ENCODE results near the gene PITX3. TPM values are rescaled to one million over a fixed set of nuclear protein-coding genes. Genes with fewer than 3 reads are reported as not detected.
A peak's percentile ranks its signal among the peaks of the same experiment; 100 is the strongest.

Gene PITX3
- total RNA-seq, 1 experiment from 2014 or later, result 0.81 TPM

- CTCF ChIA-PET, result interaction anchor here (0.9 to 3.2 kb wide), 13 partner anchors 14 to 405 kb away, joined by 3 to 32 read pairs (median 6); partner anchors contain the start of gene NFKB2
- Mint-ChIP-seq H3K27ac (peak overlapping the region; percentile 96), H3K4me3 (peak overlapping the region; percentile 100), H3K9me3 (no peaks in the 10 kb centered on the region), H3K27me3 (ENCODE audit: low read depth) (peaks cover 39% of the 10 kb centered on the region), H3K4me1 (peaks cover 34% of the 10 kb centered on the region), H3K36me3 (no peaks in the 10 kb centered on the region)
- DNase-seq (ENCODE audit: low spot score) (no peak), ATAC-seq (no peak)
- POLR2A ChIA-PET, result interaction anchor here (0.6 to 1.1 kb wide), 4 partner anchors 14 to 1098 kb away, joined by 3 to 8 read pairs (median 6); no protein-coding TSS in a partner anchor
- TF ChIP-seq JAZF1 (CRISPR knock-in tag; IDR thresholded peaks at IDR 0.05) (no peak), ARID4B (CRISPR knock-in tag; IDR thresholded peaks at IDR 0.05; ENCODE audit: borderline replicate concordance) (0 out of 2 replicates have a peak, but pooled peaks have one; percentile 18)
Measured at GRCh38 chr10:102245932-102246251, 4.6 kb upstream of the PITX3 start.

- peak; percentile 93 for ATAC-seq
- no peaks in the 10 kb centered on the region for H3K36me3 Mint-ChIP-seq
Measured at GRCh38 chr10:102245082-102245931, 4.0 kb upstream of the PITX3 start, which contains the start of gene GBF1. Gene GBF1 (plus strand): TSS chr10:102245532. CDS start chr10:102258939, 13,407 bp downstream.

More at GRCh38 chr10:102245082-102245931, 4.0 kb upstream of the PITX3 start, which contains the start of gene GBF1:
- peak; percentile 40; the same call in 1 of the 2 replicates for TF ChIP-seq MAX (CRISPR knock-in tag; IDR thresholded peaks at IDR 0.05)
- TF ChIP-seq ZNF317 (CRISPR knock-in tag; IDR thresholded peaks at IDR 0.05; ENCODE audit: borderline replicate concordance, low read depth), result no peak
- TF ChIP-seq NFYB (CRISPR knock-in tag; conservative IDR thresholded peaks at IDR 0.05; ENCODE audit: low read depth), result peak; percentile 88
- TF ChIP-seq TP53 (CRISPR knock-in tag; IDR thresholded peaks at IDR 0.05), result no peak
- TF ChIP-seq ARID4B (CRISPR knock-in tag; IDR thresholded peaks at IDR 0.05; ENCODE audit: borderline replicate concordance), result peak; percentile 29; the same call in 1 of the 2 replicates
- TF ChIP-seq SP1 (CRISPR knock-in tag; conservative IDR thresholded peaks at IDR 0.05), result peak; percentile 87
- TF ChIP-seq MXD4 (CRISPR knock-in tag; IDR thresholded peaks at IDR 0.05; ENCODE audit: borderline replicate concordance), result no peak
- TF ChIP-seq CBFB (CRISPR knock-in tag; IDR thresholded peaks at IDR 0.05; ENCODE audit: low read depth), result no peak
- TF ChIP-seq JAZF1 (CRISPR knock-in tag; IDR thresholded peaks at IDR 0.05), result no peak
- peak; percentile 86; the same call in 1 of the 2 replicates for TF ChIP-seq CREM (CRISPR knock-in tag; IDR thresholded peaks at IDR 0.05)
- TF ChIP-seq USF1 (CRISPR knock-in tag; IDR thresholded peaks at IDR 0.05), result no peak
- no peak for TF ChIP-seq HMGXB4 (CRISPR knock-in tag; IDR thresholded peaks at IDR 0.05)
- Mint-ChIP-seq H3K27ac (peak within 1 kb of the TSS; percentile 96), H3K27me3 (ENCODE audit: low read depth) (peaks cover 45% of the 10 kb centered on the region), H3K4me3 (peak within 1 kb of the TSS; percentile 100), H3K4me1 (peaks cover 38% of the 10 kb centered on the region), H3K9me3 (no peaks in the 10 kb centered on the region)
- DNase-seq (ENCODE audit: low spot score), result peak; percentile 90
- POLR2A ChIA-PET, result interaction anchor here (0.6 to 1.1 kb wide), 6 partner anchors 14 to 1099 kb away, joined by 3 to 8 read pairs (median 6); no protein-coding TSS in a partner anchor
- CTCF ChIA-PET, result interaction anchor here (0.9 to 3.2 kb wide), 14 partner anchors 10 to 404 kb away, joined by 3 to 32 read pairs (median 6); partner anchors contain the start of gene NFKB2
